H1 (cell line): ENCODE data around the gene DLG5.

Experiments
- CBX5 ChIP-seq: fragments of 300-800, 300-1000 bp; sonication (generic); IDR thresholded peaks from 2 replicates; pipeline ENCODE4 v1.7.1; 2016; ENCODE audit warnings: antibody characterized with exemption, low read length, low read depth
- CBX8 ChIP-seq: fragments of 300-800, 300-1000 bp; sonication (generic); IDR thresholded peaks from 2 replicates; pipeline ENCODE4 v1.7.1; 2016; ENCODE audit warnings: low read depth, low read length, borderline replicate concordance
- CHD1 ChIP-seq: IDR thresholded peaks from 2 replicates; pipeline ENCODE4 v1.6.1; 2012; ENCODE audit warnings: low read depth, low read length, improper control_type of control experiment
- CREB1 ChIP-seq: IDR thresholded peaks from 2 replicates; pipeline ENCODE4 v1.6.1; 2012; ENCODE audit warnings: inconsistent platforms
- CTCF ChIP-seq, 3 experiments: IDR thresholded peaks; 1 replicate in 2 of 3; 2 replicates in 1 of 3; pipeline versions ENCODE4 v1.5.1 to v1.6.1; 2011; ENCODE audit warnings: low read length in 3 of 3, mild to moderate bottlenecking in 3 of 3, inconsistent platforms in 2 of 3, low read depth in 1 of 3, moderate library complexity in 1 of 3; ENCODE audit not compliant: insufficient read depth in 1 of 3; ENCODE audit errors: control extremely low read depth in 1 of 3
- JUND ChIP-seq: IDR thresholded peaks from 2 replicates; pipeline ENCODE4 v1.6.1; 2011; ENCODE audit warnings: mild to moderate bottlenecking, improper control_type of control experiment, low read length
- POLR2A ChIP-seq, 2 experiments: IDR thresholded peaks; 1 replicate in 1 of 2; 2 replicates in 1 of 2; pipeline ENCODE4 v1.6.1; 2011; ENCODE audit warnings: low read depth in 2 of 2, low read length in 2 of 2, mild to moderate bottlenecking in 2 of 2; ENCODE audit errors: control extremely low read depth in 1 of 2
- SIRT6 ChIP-seq: IDR thresholded peaks from one replicate; pipeline ENCODE4 v1.7.1; 2012; ENCODE audit warnings: low read length, inconsistent platforms
- SP1 ChIP-seq: IDR thresholded peaks from 2 replicates; pipeline ENCODE4 v1.6.1; 2011; ENCODE audit warnings: low read depth, low read length
- SRF ChIP-seq: IDR thresholded peaks from 2 replicates; pipeline ENCODE4 v1.6.1; 2011; ENCODE audit warnings: mild to moderate bottlenecking, low read depth, low read length, moderate library complexity
- USF2 ChIP-seq: IDR thresholded peaks from 2 replicates; pipeline ENCODE4 v1.6.1; 2011; ENCODE audit warnings: low read length, improper control_type of control experiment

- TF ChIP-seq CTCF (IDR thresholded peaks at IDR 0.05; ENCODE audit: control extremely low read depth in 1 of 3, insufficient read depth in 1 of 3, low read depth in 1 of 3, low read length in 3 of 3) (no peak), SIRT6 (no peak), USF2 (no peak), POLR2A (IDR thresholded peaks at IDR 0.05; ENCODE audit: control extremely low read depth in 1 of 2, low read depth in 2 of 2, low read length in 2 of 2) (no peak), CBX5 (no peak), SP1 (no peak), JUND (no peak), CREB1 (no peak), CBX8 (no peak), CHD1 (no peak), SRF (no peak)
Measured at GRCh38 chr10:77800738-77801266, 125.8 kb downstream of the DLG5 start.
